A549 (cell line): Measurements from ENCODE around the gene CD84. TPM values are rescaled to one million over a fixed set of nuclear protein-coding genes. Genes with fewer than 3 reads are reported as not detected.

Experiments
- ATAC-seq, 2 experiments: fragments of 200-7000 bp in 1 of 2; fragments of >200 bp in 1 of 2; cut with Nextera tagmentation in 1 of 2; cut with Tn5 transposase in 1 of 2; 3 replicates each; pipeline versions ENCODE4 v1.8.0 to v1.9.1; 2018 to 2020; ENCODE audit warnings: mild to moderate bottlenecking in 1 of 2, moderate library complexity in 1 of 2
- CTCF ChIA-PET: fragments of 300-600 bp; sonication (Branson Sonifier 250); formaldehyde crosslinking; extraction: SDS; loops from one replicate; lab custom pipeline; 2021; ENCODE audit warnings: antibody characterized with exemption, inconsistent platforms; lab: Yijun Ruan, JAX
- POLR2A ChIA-PET: fragments of 350-600 bp; formaldehyde crosslinking; extraction: SDS; loops from one replicate; lab custom pipeline; 2021; ENCODE audit warnings: antibody characterized with exemption, inconsistent platforms; lab: Yijun Ruan, JAX
- DNase-seq, 2 experiments: peaks; one replicate each; pipeline versions ENCODE4 v3.0.0 to v3.0.0-alpha.2; 2011 to 2016; ENCODE audit warnings: low read depth in 1 of 2, low spot score in 1 of 2
- FAIRE-seq: peaks from 2 replicates; lab custom pipeline; 2011; peaks lifted over from hg19 to GRCh38; lab: Jason Lieb, UNC
- H3K27ac ChIP-seq, 2 experiments: fragments of >200 bp; sonication (Bioruptor Twin); formaldehyde crosslinking; 3 replicates each; pipeline ENCODE4 v1.5.1; 2016 to 2017
- H3K4me1 ChIP-seq: fragments of >200 bp; sonication (Bioruptor Twin); formaldehyde crosslinking; 3 replicates; pipeline ENCODE4 v1.6.1; 2016
- H3K4me2 ChIP-seq: fragments of >200 bp; sonication (Bioruptor Twin); formaldehyde crosslinking; 3 replicates; pipeline ENCODE4 v1.6.1; 2016
- H3K4me3 ChIP-seq: fragments of >200 bp; sonication (Bioruptor Twin); formaldehyde crosslinking; 3 replicates; pipeline ENCODE4 v1.5.1; 2016
- H3K9me3 ChIP-seq: fragments of >200 bp; sonication (Bioruptor Twin); formaldehyde crosslinking; 3 replicates; pipeline ENCODE4 v1.6.1; 2016
- CBX2 ChIP-seq: fragments of 200-600 bp; sonication (generic); IDR thresholded peaks from 2 replicates; pipeline ENCODE4 v1.6.1; 2016; ENCODE audit warnings: low read depth, mild to moderate bottlenecking, borderline replicate concordance
- CEBPB ChIP-seq, 2 experiments: fragments of >200 bp in 1 of 2; sonication (Bioruptor Twin) in 1 of 2; formaldehyde crosslinking in 1 of 2; IDR thresholded peaks; 2 replicates each; pipeline ENCODE4 v1.6.1; 2012 to 2016
- CHD2 ChIP-seq: fragments of 150-350 bp; IDR thresholded peaks from 2 replicates; pipeline ENCODE4 v1.6.1; 2014; ENCODE audit warnings: low read length; ENCODE audit not compliant: partially characterized antibody
- EHMT2 ChIP-seq: fragments of 200-600 bp; sonication (generic); IDR thresholded peaks from 2 replicates; pipeline ENCODE4 v1.6.1; 2016; ENCODE audit warnings: antibody characterized with exemption, low read depth, mild to moderate bottlenecking, moderate library complexity
- EP300 ChIP-seq, 2 experiments: fragments of >200 bp; sonication (Bioruptor Twin); formaldehyde crosslinking; IDR thresholded peaks; 2 replicates in 1 of 2; 3 replicates in 1 of 2; pipeline ENCODE4 v1.6.1; 2016 to 2017
- ESRRA ChIP-seq: fragments of 150-350 bp; IDR thresholded peaks from 2 replicates; pipeline ENCODE4 v1.6.1; 2014; ENCODE audit warnings: mild to moderate bottlenecking, low read length, borderline replicate concordance
- HOXB13 ChIP-seq: fragments of 250-450 bp; sonication (Bioruptor Pico); IDR thresholded peaks from 2 replicates; pipeline ENCODE4 v1.5.0; 2020; ENCODE audit warnings: low read depth, mild to moderate bottlenecking, moderate library complexity
- HOXB5 ChIP-seq: fragments of 250-450 bp; sonication (Bioruptor Pico); IDR thresholded peaks from 2 replicates; pipeline ENCODE4 v1.5.0; 2020; ENCODE audit warnings: mild to moderate bottlenecking, moderate library complexity
- KDM1A ChIP-seq: fragments of 200-600 bp; sonication (generic); IDR thresholded peaks from 2 replicates; pipeline ENCODE4 v1.6.1; 2016; ENCODE audit warnings: low read depth, mild to moderate bottlenecking
- MAZ ChIP-seq: fragments of 150-350 bp; IDR thresholded peaks from 2 replicates; pipeline ENCODE4 v1.6.1; 2014; ENCODE audit warnings: antibody characterized with exemption, low read depth, low read length, borderline replicate concordance
- MYC ChIP-seq: IDR thresholded peaks from 2 replicates; pipeline ENCODE4 v1.6.1; 2012; ENCODE audit warnings: mild to moderate bottlenecking, inconsistent platforms, low read length, improper control_type of control experiment, borderline replicate concordance
- NFE2L2 ChIP-seq: fragments of 150-350 bp; conservative IDR thresholded peaks from 2 replicates; pipeline ENCODE4 v1.6.1; 2014; ENCODE audit warnings: low read length
- NPAS2 ChIP-seq: fragments of 250-450 bp; sonication (Bioruptor Pico); IDR thresholded peaks from 2 replicates; pipeline ENCODE4 v1.8.0; 2022; ENCODE audit warnings: mild to moderate bottlenecking, moderate library complexity, borderline replicate concordance
- NR3C1 ChIP-seq: fragments of >200 bp; sonication (Bioruptor Twin); formaldehyde crosslinking; IDR thresholded peaks from 3 replicates; pipeline ENCODE4 v1.6.1; 2017
- POLR2AphosphoS2 ChIP-seq: conservative IDR thresholded peaks from 2 replicates; pipeline ENCODE4 v1.6.1; 2012; ENCODE audit warnings: low read length, improper control_type of control experiment, inconsistent platforms
- RCOR1 ChIP-seq: fragments of 150-350 bp; IDR thresholded peaks from 2 replicates; pipeline ENCODE4 v1.6.1; 2014; ENCODE audit warnings: antibody characterized with exemption, low read length, low read depth
- RFX5 ChIP-seq: fragments of 450-650 bp; IDR thresholded peaks from 2 replicates; pipeline ENCODE4 v1.7.1; 2014; ENCODE audit warnings: antibody characterized with exemption, mild to moderate bottlenecking, moderate library complexity
- TP53 ChIP-seq: fragments of 250-450 bp; sonication (Bioruptor Pico); IDR thresholded peaks from 2 replicates; pipeline ENCODE4 v1.5.0; 2021; ENCODE audit warnings: mild to moderate bottlenecking, moderate library complexity
- ZFP36 ChIP-seq: fragments of 450-650 bp; IDR thresholded peaks from 2 replicates; pipeline ENCODE4 v1.6.1; 2014; ENCODE audit warnings: borderline replicate concordance; ENCODE audit not compliant: partially characterized antibody
- ZSCAN20 ChIP-seq: fragments of 250-450 bp; sonication (Bioruptor Pico); IDR thresholded peaks from 2 replicates; pipeline ENCODE4 v1.8.0; 2022; ENCODE audit warnings: mild to moderate bottlenecking, moderate library complexity
- WGBS: methylation state at CpG from one replicate; pipeline ENCODE4 v1.1.6; 2017; ENCODE audit errors: missing lambda C conversion rate; 5-methylcytosine and 5-hydroxymethylcytosine counted together
- polyA plus RNA-seq, 4 experiments: library from polyadenylated mRNA; depleted of rRNA in 3 of 4; stranded (reverse); fragments of >200 nt; fragmentation: RNase III in 1 of 4; extraction: RNeasy Plus Mini Kit Qiagen cat#74134 plus additional on column Dnase treatment in 1 of 4; gene quantifications; 2 replicates in 3 of 4; 3 replicates in 1 of 4; pipeline ENCODE4 v1.2.3, GENCODE V29; 2011 to 2017
- TF ChIP-seq, protein P1 (sequence below): IDR thresholded peaks from 2 replicates; pipeline ENCODE4 v1.6.1; 2012; ENCODE audit warnings: low read depth, borderline replicate concordance
- TF ChIP-seq, protein P2 (sequence below): fragments of 450-650 bp; IDR thresholded peaks from 2 replicates; pipeline ENCODE4 v1.6.1; 2014; ENCODE audit warnings: antibody characterized with exemption
- TF ChIP-seq, protein P3 (sequence below): IDR thresholded peaks from 2 replicates; pipeline ENCODE4 v1.6.1; 2012
- TF ChIP-seq, protein P4 (sequence below): fragments of >200 bp; sonication (Bioruptor Twin); formaldehyde crosslinking; IDR thresholded peaks from 3 replicates; pipeline ENCODE4 v1.5.1; 2016
- TF ChIP-seq, protein P5 (sequence below): fragments of 250-450 bp; sonication (Bioruptor Pico); IDR thresholded peaks from 2 replicates; pipeline ENCODE4 v1.5.0; 2020; ENCODE audit warnings: low read depth, mild to moderate bottlenecking, moderate library complexity
- TF ChIP-seq, protein P6 (sequence below): fragments of 250-450 bp; sonication (Bioruptor Pico); IDR thresholded peaks from 2 replicates; pipeline ENCODE4 v1.5.0; 2021; ENCODE audit warnings: mild to moderate bottlenecking, moderate library complexity, borderline replicate concordance

The CD84 gene
- polyA plus RNA-seq, 2 of the 4 experiments (the other 2 are of a cell fraction), result not detected

DNA sequence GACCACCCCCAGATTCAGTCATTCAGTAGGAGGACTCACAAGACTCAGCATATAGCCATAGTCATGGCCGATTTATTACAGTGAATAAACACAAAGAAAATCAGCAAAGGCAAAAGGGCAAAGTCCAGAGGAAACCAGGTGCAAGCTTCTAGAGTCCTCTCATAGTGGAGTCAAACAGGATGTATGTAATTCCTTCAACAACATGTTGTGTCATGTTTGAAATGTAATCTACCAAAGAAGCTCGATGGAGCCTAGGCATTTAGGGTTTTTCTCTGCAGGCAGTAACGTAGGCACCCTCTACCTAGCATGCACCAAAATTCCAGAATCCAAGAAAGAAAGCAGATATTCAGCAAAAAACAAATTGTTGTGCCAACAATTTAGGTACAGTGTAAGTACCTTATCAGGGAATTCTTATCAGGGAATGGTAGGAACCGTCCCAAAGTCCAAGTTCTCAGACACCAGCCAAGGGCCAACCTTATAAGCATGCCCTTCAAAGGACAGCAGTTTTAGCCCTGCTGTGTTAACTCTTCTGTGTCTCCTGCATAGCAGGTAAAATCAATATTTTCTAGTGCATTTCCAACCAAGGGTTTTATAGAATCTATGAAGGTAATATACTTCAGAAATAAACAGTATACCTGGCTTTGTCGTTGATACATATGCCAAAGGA lies 40.2 kb downstream of the CD84 start:
- ATAC-seq (no peak), FAIRE-seq (no peak), DNase-seq (no peak)
- 53% methylated on average over 5 of the region's 5 CpGs for WGBS
- peak overlapping the region; percentile 29 for H3K4me2 ChIP-seq
- H3K4me3 ChIP-seq, result no peak overlapping the region
- no peak for TF ChIP-seq NPAS2 (CRISPR knock-in tag)
- TF ChIP-seq MYC, result no peak
- no peak for TF ChIP-seq ZFP36
- TF ChIP-seq TP53 (CRISPR knock-in tag), result no peak
- no peak for TF ChIP-seq ZSCAN20 (CRISPR knock-in tag)
- TF ChIP-seq, protein P1, sequence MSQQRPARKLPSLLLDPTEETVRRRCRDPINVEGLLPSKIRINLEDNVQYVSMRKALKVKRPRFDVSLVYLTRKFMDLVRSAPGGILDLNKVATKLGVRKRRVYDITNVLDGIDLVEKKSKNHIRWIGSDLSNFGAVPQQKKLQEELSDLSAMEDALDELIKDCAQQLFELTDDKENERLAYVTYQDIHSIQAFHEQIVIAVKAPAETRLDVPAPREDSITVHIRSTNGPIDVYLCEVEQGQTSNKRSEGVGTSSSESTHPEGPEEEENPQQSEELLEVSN, result no peak
- TF ChIP-seq RCOR1, result no peak
- TF ChIP-seq HOXB5 (CRISPR knock-in tag), result no peak
- TF ChIP-seq, protein P2, sequence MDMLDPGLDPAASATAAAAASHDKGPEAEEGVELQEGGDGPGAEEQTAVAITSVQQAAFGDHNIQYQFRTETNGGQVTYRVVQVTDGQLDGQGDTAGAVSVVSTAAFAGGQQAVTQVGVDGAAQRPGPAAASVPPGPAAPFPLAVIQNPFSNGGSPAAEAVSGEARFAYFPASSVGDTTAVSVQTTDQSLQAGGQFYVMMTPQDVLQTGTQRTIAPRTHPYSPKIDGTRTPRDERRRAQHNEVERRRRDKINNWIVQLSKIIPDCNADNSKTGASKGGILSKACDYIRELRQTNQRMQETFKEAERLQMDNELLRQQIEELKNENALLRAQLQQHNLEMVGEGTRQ, result no peak
- TF ChIP-seq MAZ, result no peak
- TF ChIP-seq, protein P3, sequence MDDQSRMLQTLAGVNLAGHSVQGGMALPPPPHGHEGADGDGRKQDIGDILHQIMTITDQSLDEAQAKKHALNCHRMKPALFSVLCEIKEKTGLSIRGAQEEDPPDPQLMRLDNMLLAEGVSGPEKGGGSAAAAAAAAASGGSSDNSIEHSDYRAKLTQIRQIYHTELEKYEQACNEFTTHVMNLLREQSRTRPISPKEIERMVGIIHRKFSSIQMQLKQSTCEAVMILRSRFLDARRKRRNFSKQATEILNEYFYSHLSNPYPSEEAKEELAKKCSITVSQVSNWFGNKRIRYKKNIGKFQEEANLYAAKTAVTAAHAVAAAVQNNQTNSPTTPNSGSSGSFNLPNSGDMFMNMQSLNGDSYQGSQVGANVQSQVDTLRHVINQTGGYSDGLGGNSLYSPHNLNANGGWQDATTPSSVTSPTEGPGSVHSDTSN, result no peak
- no peak for TF ChIP-seq ESRRA
- no peak for TF ChIP-seq RFX5
- no peak for TF ChIP-seq NFE2L2
- no peak for TF ChIP-seq POLR2AphosphoS2
- TF ChIP-seq EP300 (IDR thresholded peaks at IDR 0.05), result no peak
- TF ChIP-seq HOXB13 (CRISPR knock-in tag), result no peak
- POLR2A ChIA-PET, result no interaction called here
- peak overlapping the region in 1 of 2 experiments; percentile 38; a peak in 1 of 6 replicates for H3K27ac ChIP-seq
- H3K4me1 ChIP-seq, result peaks cover 44% of the 10 kb centered on the region
- CTCF ChIA-PET, result no interaction called here
- peaks cover 21% of the 10 kb centered on the region; the same call in 1 of the 3 replicates for H3K9me3 ChIP-seq

DNA sequence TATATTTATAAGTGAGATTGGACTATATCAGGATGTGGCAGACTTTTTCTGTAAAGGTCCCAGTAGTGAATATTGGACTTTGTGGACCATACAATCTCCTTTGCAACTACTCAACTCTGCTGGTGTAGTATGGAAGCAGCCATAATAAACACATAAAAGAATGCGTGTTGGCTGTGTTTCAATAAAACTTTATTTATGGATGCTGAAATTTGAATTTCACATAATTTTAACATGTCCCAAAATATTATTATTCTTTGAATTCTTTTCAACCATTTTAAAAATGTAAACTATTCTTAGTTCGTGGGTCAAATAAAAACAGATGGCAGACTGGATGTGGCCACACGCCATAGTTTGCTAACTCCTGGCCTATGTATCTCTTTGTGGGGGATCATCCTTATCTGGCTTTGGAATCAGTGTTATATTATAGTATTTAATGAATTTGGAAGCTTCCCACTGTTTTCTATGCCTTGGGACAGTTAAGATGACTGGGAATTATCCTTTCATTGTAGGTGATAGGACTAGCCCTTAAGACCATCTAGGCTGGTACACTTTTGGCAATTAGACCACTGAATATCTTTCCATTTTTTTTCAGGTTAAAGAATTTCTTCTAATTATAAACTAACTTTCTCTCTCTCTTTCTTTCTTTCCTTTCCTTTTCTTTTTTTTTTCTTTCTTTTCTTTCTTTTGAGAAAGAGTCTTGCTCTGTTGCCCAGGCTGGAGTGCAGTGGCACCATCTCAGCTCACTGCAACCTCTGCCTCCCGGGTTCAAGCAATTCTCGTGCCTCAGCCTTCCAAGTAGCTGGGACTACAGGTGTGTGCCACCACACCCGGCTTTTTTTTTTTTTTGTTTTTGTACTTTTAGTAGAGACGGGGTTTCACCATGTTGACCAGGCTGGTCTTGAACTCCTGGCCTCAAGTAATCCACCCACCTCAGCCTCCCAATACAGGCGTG lies 41.3 kb downstream of the CD84 start:
- Histone ChIP-seq H3K4me2 (no peak overlapping the region), H3K27ac (no peak overlapping the region), H3K4me1 (peaks cover 38% of the 10 kb centered on the region), H3K4me3 (no peak overlapping the region), H3K9me3 (peaks cover 27% of the 10 kb centered on the region; the same call in 2 of the 3 replicates)
- POLR2A ChIA-PET, result no interaction called here
- CTCF ChIA-PET, result interaction anchor here (0.7 kb wide), 1 partner anchor 573 kb away, joined by 3 read pairs; no protein-coding TSS in a partner anchor
- FAIRE-seq (no peak), DNase-seq (no peak), ATAC-seq (no peak)
- 82% methylated on average over 8 of the region's 8 CpGs for WGBS
- TF ChIP-seq KDM1A (no peak), EHMT2 (no peak), ESRRA (no peak), EP300 (IDR thresholded peaks at IDR 0.05) (no peak), CEBPB (IDR thresholded peaks at IDR 0.05) (no peak), CBX2 (no peak), NR3C1 (no peak), NPAS2 (CRISPR knock-in tag) (no peak), POLR2AphosphoS2 (no peak), CHD2 (no peak), MYC (no peak)
- TF ChIP-seq, protein P4, sequence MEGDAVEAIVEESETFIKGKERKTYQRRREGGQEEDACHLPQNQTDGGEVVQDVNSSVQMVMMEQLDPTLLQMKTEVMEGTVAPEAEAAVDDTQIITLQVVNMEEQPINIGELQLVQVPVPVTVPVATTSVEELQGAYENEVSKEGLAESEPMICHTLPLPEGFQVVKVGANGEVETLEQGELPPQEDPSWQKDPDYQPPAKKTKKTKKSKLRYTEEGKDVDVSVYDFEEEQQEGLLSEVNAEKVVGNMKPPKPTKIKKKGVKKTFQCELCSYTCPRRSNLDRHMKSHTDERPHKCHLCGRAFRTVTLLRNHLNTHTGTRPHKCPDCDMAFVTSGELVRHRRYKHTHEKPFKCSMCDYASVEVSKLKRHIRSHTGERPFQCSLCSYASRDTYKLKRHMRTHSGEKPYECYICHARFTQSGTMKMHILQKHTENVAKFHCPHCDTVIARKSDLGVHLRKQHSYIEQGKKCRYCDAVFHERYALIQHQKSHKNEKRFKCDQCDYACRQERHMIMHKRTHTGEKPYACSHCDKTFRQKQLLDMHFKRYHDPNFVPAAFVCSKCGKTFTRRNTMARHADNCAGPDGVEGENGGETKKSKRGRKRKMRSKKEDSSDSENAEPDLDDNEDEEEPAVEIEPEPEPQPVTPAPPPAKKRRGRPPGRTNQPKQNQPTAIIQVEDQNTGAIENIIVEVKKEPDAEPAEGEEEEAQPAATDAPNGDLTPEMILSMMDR, result no peak
- TF ChIP-seq, protein P5, sequence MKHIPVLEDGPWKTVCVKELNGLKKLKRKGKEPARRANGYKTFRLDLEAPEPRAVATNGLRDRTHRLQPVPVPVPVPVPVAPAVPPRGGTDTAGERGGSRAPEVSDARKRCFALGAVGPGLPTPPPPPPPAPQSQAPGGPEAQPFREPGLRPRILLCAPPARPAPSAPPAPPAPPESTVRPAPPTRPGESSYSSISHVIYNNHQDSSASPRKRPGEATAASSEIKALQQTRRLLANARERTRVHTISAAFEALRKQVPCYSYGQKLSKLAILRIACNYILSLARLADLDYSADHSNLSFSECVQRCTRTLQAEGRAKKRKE, result no peak
- TF ChIP-seq, protein P2, result no peak
- TF ChIP-seq, protein P6, sequence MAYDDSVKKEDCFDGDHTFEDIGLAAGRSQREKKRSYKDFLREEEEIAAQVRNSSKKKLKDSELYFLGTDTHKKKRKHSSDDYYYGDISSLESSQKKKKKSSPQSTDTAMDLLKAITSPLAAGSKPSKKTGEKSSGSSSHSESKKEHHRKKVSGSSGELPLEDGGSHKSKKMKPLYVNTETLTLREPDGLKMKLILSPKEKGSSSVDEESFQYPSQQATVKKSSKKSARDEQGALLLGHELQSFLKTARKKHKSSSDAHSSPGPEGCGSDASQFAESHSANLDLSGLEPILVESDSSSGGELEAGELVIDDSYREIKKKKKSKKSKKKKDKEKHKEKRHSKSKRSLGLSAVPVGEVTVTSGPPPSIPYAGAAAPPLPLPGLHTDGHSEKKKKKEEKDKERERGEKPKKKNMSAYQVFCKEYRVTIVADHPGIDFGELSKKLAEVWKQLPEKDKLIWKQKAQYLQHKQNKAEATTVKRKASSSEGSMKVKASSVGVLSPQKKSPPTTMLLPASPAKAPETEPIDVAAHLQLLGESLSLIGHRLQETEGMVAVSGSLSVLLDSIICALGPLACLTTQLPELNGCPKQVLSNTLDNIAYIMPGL (CRISPR knock-in tag), result no peak
